ENCODE data around the gene FLNB.

Gene FLNB

DNA sequence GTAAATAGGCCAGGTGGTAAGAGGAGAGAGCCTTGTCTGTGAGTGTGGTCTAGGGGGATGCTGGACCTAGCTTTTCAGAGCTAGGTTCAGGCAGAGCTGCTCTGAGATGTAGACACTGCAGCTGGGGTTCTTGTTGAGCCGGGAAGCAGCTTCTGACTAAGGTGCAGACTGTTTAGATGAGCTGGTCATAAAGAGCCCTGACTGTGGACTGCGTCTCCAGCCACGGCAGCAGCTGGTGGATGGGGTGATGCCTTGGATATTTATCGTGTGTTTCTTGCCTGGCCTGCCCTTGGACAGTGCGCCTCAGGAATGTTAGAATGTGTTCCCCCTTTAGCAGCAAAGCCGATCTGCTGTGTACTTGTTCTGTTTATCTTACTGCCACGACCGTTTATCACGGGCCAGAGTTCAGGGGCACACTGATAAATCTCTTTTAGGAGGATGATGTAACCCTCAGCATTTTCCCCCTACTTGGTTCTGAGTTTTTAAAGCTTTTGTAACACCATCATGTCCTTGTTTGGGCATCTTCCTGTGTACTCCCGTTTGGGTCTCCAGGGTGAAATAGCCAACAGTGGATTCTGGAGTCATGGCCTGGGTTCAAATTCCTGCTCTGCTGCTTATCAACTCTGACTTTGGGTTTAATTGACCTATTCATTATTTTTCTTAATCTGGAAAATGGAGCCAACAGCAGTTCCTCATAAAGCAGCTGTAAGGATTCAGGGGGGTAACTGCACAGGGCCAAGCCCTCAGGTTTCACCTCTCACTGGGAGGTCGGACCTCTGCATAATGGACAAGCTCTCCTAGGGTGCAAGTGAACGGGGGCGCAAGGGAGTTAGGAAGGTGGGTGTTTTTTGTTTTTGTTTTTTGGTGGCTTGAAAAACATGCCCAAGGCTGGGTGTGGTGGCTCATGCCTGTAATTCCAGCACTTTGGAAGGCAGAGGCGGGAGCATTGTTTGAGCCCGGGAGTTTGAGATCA lies 51.4 kb downstream of the FLNB start:
- Histone ChIP-seq H3K9me3 (ENCODE audit: control insufficient read depth, insufficient read depth, low read depth, low read length) (no peaks in the 10 kb centered on the region), H3K36me3 (ENCODE audit: control insufficient read depth in 2 of 2, insufficient read depth in 1 of 2, low read length in 2 of 2) (no peaks in the 10 kb centered on the region; a peak in 1 of 3 replicates), H3K4me1 (ENCODE audit: control insufficient read depth, insufficient read depth, low read length) (peaks cover 12% of the 10 kb centered on the region; the same call in 1 of the 2 replicates), H3K27ac (ENCODE audit: extremely low read depth, low read depth, low read length) (no peak overlapping the region), H3K4me3 (ENCODE audit: low read depth, low read length) (no peak overlapping the region)
- ChIA-PET CTCF (interaction anchor here (0.5 to 1.6 kb wide), 5 partner anchors 9 to 1064 kb away, joined by 3 to 4 read pairs (median 3); no protein-coding TSS in a partner anchor), POLR2A (interaction anchor here (1.6 to 1.8 kb wide), 2 partner anchors 11 to 51 kb away, joined by 3 to 10 read pairs; no protein-coding TSS in a partner anchor)
- TF ChIP-seq ZXDB (tag by site-specific recombination; IDR thresholded peaks at IDR 0.05) = peak; percentile 79; the same call in 1 of the 2 replicates
- TF ChIP-seq MYNN (tag by site-specific recombination; IDR thresholded peaks at IDR 0.05; ENCODE audit: borderline replicate concordance) = no peak
- TF ChIP-seq ZNF571 (tag by site-specific recombination; IDR thresholded peaks at IDR 0.05) = no peak
- TF ChIP-seq ZNF510 (tag by site-specific recombination; IDR thresholded peaks at IDR 0.05; ENCODE audit: insufficient replicate concordance) = no peak
- TF ChIP-seq ZBTB17 (tag by site-specific recombination; IDR thresholded peaks at IDR 0.05) = peak; percentile 69
- no peak for TF ChIP-seq ZNF404 (tag by site-specific recombination; IDR thresholded peaks at IDR 0.05)
- 0 out of 2 replicates have a peak, but pooled peaks have one; percentile 37 for TF ChIP-seq ZNF558 (tag by site-specific recombination; IDR thresholded peaks at IDR 0.05)
- no peak for TF ChIP-seq ZNF544 (tag by site-specific recombination; IDR thresholded peaks at IDR 0.05)
- TF ChIP-seq ZFP37 (tag by site-specific recombination; IDR thresholded peaks at IDR 0.05) = no peak
- 0 out of 2 replicates have a peak, but pooled peaks have one; percentile 24 for TF ChIP-seq TRIM28 (IDR thresholded peaks at IDR 0.05; ENCODE audit: borderline replicate concordance, low read length)
- TF ChIP-seq HOXD13 (CRISPR knock-in tag; IDR thresholded peaks at IDR 0.05; ENCODE audit: borderline replicate concordance) = no peak
- peak; percentile 58; the same call in 1 of the 2 replicates for TF ChIP-seq OSR2 (tag by site-specific recombination; IDR thresholded peaks at IDR 0.05)
- TF ChIP-seq ZNF548 (tag by site-specific recombination; IDR thresholded peaks at IDR 0.05) = no peak
- TF ChIP-seq ZNF843 (tag by site-specific recombination; IDR thresholded peaks at IDR 0.05) = peak; percentile 42; the same call in 1 of the 2 replicates
- TF ChIP-seq SETDB1 (IDR thresholded peaks at IDR 0.05; ENCODE audit: insufficient read length, low read length) = no peak
- TF ChIP-seq, protein P1, sequence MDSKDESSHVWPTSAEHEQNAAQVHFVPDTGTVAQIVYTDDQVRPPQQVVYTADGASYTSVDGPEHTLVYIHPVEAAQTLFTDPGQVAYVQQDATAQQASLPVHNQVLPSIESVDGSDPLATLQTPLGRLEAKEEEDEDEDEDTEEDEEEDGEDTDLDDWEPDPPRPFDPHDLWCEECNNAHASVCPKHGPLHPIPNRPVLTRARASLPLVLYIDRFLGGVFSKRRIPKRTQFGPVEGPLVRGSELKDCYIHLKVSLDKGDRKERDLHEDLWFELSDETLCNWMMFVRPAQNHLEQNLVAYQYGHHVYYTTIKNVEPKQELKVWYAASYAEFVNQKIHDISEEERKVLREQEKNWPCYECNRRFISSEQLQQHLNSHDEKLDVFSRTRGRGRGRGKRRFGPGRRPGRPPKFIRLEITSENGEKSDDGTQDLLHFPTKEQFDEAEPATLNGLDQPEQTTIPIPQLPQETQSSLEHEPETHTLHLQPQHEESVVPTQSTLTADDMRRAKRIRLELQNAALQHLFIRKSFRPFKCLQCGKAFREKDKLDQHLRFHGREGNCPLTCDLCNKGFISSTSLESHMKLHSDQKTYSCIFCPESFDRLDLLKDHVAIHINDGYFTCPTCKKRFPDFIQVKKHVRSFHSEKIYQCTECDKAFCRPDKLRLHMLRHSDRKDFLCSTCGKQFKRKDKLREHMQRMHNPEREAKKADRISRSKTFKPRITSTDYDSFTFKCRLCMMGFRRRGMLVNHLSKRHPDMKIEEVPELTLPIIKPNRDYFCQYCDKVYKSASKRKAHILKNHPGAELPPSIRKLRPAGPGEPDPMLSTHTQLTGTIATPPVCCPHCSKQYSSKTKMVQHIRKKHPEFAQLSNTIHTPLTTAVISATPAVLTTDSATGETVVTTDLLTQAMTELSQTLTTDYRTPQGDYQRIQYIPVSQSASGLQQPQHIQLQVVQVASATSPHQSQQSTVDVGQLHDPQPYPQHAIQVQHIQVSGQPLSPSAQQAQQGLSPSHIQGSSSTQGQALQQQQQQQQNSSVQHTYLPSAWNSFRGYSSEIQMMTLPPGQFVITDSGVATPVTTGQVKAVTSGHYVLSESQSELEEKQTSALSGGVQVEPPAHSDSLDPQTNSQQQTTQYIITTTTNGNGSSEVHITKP (tag by site-specific recombination; IDR thresholded peaks at IDR 0.05) = peak; percentile 49
- TF ChIP-seq, protein P2, sequence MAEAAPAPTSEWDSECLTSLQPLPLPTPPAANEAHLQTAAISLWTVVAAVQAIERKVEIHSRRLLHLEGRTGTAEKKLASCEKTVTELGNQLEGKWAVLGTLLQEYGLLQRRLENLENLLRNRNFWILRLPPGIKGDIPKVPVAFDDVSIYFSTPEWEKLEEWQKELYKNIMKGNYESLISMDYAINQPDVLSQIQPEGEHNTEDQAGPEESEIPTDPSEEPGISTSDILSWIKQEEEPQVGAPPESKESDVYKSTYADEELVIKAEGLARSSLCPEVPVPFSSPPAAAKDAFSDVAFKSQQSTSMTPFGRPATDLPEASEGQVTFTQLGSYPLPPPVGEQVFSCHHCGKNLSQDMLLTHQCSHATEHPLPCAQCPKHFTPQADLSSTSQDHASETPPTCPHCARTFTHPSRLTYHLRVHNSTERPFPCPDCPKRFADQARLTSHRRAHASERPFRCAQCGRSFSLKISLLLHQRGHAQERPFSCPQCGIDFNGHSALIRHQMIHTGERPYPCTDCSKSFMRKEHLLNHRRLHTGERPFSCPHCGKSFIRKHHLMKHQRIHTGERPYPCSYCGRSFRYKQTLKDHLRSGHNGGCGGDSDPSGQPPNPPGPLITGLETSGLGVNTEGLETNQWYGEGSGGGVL (tag by site-specific recombination; IDR thresholded peaks at IDR 0.05) = peak; percentile 51
- TF ChIP-seq ZNF514 (tag by site-specific recombination; IDR thresholded peaks at IDR 0.05) = no peak
- TF ChIP-seq MZF1 (tag by site-specific recombination; IDR thresholded peaks at IDR 0.05; ENCODE audit: borderline replicate concordance) = no peak
- TF ChIP-seq GLIS1 (tag by site-specific recombination; IDR thresholded peaks at IDR 0.05) = peak; percentile 69
- no peak for TF ChIP-seq ZNF391 (tag by site-specific recombination; IDR thresholded peaks at IDR 0.05; ENCODE audit: borderline replicate concordance, low read depth)
- TF ChIP-seq ZNF335 (tag by site-specific recombination; conservative IDR thresholded peaks at IDR 0.05) = peak; percentile 17
- 0 out of 2 replicates have a peak, but pooled peaks have one; percentile 11 for TF ChIP-seq WT1 (tag by site-specific recombination; IDR thresholded peaks at IDR 0.05)
- TF ChIP-seq, protein P3, sequence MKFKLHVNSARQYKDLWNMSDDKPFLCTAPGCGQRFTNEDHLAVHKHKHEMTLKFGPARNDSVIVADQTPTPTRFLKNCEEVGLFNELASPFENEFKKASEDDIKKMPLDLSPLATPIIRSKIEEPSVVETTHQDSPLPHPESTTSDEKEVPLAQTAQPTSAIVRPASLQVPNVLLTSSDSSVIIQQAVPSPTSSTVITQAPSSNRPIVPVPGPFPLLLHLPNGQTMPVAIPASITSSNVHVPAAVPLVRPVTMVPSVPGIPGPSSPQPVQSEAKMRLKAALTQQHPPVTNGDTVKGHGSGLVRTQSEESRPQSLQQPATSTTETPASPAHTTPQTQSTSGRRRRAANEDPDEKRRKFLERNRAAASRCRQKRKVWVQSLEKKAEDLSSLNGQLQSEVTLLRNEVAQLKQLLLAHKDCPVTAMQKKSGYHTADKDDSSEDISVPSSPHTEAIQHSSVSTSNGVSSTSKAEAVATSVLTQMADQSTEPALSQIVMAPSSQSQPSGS (tag by site-specific recombination; IDR thresholded peaks at IDR 0.05; ENCODE audit: low read depth) = peak; percentile 60; the same call in 1 of the 2 replicates
- TF ChIP-seq ZNF10 (tag by site-specific recombination; IDR thresholded peaks at IDR 0.05) = 0 out of 2 replicates have a peak, but pooled peaks have one; percentile 18
- TF ChIP-seq ZNF366 (tag by site-specific recombination; conservative IDR thresholded peaks at IDR 0.05) = peak; percentile 75
- TF ChIP-seq, protein P4, sequence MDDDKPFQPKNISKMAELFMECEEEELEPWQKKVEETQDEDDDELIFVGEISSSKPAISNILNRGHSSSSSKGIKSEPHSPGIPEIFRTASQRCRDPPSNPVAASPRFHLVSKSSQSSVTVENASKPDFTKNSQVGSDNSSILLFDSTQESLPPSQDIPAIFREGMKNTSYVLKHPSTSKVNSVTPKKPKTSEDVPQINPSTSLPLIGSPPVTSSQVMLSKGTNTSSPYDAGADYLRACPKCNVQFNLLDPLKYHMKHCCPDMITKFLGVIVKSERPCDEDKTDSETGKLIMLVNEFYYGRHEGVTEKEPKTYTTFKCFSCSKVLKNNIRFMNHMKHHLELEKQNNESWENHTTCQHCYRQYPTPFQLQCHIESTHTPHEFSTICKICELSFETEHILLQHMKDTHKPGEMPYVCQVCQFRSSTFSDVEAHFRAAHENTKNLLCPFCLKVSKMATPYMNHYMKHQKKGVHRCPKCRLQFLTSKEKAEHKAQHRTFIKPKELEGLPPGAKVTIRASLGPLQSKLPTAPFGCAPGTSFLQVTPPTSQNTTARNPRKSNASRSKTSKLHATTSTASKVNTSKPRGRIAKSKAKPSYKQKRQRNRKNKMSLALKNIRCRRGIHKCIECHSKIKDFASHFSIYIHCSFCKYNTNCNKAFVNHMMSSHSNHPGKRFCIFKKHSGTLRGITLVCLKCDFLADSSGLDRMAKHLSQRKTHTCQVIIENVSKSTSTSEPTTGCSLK (tag by site-specific recombination; IDR thresholded peaks at IDR 0.05) = no peak
- TF ChIP-seq ZBTB20 (tag by site-specific recombination; IDR thresholded peaks at IDR 0.05) = peak; percentile 76

Measured in HEK293 (cell line).